Measurements from ENCODE around the gene COL9A3.

Gene COL9A3

DNA sequence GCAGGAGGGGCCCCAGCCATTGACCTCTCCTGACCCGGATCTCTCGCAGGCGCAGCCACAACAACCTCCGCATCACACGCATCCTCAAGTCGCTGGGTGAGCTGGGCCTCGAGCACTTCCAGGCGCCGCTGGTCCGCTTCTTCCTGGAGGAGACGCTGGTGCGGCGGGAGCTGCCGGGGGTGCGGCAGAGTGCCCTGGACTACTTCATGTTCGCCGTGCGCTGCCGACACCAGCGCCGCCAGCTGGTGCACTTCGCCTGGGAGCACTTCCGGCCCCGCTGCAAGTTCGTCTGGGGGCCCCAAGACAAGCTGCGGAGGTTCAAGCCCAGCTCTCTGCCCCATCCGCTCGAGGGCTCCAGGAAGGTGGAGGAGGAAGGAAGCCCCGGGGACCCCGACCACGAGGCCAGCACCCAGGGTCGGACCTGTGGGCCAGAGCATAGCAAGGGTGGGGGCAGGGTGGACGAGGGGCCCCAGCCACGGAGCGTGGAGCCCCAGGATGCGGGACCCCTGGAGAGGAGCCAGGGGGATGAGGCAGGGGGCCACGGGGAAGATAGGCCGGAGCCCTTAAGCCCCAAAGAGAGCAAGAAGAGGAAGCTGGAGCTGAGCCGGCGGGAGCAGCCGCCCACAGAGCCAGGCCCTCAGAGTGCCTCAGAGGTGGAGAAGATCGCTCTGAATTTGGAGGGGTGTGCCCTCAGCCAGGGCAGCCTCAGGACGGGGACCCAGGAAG, 4.5 kb upstream of the COL9A3 start:
- no peak for DNase-seq

DNA sequence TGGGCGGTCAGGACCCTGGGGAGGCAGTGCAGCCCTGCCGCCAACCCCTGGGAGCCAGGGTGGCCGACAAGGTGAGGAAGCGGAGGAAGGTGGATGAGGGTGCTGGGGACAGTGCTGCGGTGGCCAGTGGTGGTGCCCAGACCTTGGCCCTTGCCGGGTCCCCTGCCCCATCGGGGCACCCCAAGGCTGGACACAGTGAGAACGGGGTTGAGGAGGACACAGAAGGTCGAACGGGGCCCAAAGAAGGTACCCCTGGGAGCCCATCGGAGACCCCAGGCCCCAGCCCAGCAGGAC, 4.0 kb upstream of the COL9A3 start:
- no peak for DNase-seq

DNA sequence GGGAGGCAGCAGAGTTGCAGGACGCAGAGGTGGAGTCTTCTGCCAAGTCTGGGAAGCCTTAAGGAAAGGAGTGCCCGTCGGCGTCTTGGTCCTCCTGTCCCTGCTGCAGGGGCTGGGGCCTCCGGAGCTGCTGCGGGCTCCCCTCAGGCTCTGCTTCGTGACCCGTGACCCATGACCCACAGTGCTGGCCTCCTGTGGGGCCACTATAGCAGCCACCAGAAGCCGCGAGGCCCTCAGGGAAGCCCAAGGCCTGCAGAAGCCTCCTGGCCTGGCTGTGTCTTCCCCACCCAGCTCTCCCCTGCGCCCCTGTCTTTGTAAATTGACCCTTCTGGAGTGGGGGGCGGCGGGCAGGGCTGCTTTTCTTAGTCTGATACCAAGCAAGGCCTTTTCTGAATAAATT, 3.3 kb upstream of the COL9A3 start:
- no peak for DNase-seq

DNA sequence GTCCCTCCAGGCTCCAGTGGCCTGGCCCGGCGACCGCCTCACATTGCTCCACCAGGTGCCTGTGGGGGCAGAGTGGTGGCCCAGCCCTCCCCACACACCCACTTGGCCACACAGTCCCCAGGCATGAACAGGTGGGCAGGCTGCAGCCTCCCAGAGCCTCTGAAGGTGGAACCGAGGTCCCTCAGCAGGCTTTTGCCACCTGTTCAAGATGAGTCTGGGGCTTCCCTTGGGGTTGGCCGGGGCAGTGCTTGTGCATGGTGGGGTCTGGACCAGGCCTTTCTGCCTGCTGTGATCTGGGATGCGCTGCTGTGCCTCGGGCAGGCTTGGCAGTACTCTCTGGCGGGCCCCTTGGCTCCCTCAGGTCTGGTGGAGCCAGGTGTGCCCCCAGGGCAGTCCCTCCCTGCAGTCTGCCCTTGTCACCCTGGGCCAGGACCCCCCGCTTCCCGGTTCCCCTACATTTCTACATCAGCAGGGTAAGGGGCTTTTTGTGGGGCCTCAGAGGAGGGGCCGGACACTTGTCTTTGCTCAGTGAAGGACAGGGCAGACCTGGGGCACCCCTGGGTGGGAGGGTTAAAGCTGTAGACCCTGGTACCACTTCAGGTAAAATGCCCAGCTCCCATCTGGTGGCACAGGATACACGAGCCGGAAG, 2.7 kb upstream of the COL9A3 start:
- DNase-seq = no peak

DNA sequence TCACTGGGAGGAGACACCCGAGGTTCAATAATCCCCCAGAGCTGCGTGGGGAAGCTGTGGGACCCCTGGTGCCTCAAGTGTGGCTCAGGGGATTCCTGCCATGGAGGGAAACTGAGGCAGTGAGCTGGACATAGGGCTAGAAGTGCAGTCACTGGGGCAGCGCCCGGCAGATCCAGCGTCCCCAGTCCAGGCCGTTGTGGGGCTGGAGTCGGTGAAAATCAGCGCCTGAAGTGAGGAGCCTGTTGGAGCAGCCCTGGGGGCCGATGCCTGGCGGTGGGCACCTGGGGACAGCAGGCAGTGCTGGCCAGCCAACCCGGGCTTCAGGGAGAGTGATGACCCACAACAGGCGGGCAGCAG, 2.2 kb upstream of the COL9A3 start:
- no peak for DNase-seq

DNA sequence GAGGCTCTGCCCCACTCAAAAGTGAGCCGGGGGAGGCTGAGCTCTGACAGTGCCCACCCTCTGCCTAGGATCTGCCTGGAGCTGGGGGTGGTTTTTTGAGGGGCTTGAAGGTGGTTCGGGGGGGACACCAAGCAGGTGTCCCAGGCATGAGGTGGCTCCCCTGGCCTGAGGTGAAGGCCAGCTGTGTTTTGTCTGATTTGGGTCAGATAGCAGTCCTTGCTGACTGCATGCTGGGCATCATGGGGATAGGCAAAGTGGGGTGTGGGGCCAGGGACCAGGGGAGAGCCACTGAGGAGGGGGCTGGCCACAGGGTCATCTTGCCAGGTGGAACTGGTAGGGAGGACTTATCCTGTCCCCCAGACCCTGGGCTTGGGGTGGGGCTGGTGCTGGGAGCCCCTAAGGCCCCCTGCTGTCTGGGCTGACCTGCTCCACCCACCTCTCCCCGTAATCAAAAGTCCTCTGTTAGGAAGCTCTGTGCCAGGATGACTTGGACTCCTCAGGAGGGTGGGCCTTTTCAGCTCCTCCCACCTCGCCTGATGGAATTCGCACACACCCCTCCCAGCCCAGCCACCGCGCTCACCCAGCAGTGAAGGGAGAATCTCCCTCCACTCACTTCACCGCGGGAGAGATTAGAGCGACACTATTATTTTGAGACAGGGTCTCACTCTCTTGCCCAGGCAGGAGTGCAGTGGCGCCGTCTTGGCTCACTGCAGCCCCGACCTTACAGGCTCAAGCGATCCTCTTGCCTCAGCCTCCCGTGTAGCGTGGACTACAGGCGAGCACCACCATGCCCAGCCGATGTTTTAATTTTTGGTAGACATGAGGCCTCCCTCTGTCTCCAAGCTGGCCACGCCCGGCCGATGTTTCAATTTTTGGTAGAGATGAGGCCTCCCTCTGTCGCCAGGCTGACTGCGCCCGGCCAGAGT, 1.5 kb upstream of the COL9A3 start:
- peak; percentile 61 for DNase-seq

DNA sequence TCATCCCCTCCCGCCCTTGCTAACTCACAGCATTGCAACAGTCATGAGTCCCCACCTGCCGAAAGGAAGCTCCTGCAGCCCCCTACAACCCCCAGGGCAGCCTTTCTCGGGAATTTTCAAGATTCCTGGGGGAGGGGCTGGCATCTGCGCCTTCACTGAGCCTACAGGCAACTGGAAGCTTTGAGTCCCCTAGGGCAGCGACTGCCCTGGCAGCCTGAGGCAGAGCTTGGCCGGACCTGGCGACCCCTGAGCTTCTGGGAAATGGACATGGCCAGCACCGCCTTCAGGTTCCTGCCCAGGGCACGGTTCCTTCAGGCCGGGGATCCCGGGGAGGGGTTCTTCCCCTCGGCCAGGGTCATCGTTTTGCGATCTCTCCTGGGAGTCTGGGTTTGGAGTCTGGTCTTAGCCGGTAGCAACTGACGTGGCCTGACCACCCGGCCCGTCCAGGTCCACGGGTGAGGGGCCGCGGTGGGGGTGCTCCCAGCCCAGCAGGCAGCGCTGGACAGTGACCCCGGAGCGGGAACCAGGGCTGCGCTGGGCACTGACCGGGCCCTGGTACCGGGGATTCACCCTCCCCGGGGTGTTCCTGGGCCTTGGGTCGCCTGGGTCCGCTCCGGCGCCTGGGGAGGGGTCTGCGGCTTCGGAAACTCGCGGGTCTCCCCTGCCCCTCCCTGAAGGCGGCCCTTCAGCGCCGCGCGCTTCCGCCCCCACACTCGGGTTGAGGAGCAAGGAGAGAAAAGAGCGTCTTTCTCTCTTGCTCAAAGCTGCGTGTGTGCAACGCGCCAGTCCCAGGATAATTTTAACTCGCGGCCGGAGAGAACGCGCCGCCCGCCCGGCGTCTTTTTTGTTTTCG, 593 bp upstream of the COL9A3 start:
- no peak for DNase-seq

DNA sequence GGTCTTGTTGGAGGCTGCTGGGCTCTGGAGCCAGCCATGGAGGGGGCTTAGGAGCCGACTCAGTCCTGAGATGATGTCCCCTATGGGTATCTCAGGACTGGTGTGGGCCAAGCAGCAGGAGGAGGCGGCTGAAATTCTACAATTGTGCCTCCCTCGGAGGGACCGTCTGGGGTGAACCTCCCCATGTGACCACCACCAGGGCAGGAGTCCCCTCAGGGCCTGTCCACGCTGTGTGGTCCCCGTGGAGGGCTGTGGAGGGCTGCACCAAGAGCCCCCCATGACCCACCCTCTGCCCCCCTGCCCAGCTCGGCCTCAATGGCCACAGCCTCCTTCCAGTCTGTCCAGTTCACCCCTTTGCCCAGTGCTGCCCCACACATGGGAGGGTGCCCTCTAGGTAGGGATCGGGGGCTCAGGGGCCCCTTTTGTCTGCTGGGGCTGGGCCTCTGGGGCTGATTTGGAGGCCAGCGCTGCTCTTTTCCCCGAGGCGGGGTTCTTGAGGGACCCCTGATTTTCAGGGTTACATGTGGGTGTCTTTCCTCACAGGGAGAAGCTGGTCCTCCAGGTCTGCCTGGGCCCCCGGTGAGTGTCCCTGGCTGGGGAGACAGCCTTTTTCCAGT, 1.2 kb downstream of the COL9A3 start:
- no peak for DNase-seq

DNA sequence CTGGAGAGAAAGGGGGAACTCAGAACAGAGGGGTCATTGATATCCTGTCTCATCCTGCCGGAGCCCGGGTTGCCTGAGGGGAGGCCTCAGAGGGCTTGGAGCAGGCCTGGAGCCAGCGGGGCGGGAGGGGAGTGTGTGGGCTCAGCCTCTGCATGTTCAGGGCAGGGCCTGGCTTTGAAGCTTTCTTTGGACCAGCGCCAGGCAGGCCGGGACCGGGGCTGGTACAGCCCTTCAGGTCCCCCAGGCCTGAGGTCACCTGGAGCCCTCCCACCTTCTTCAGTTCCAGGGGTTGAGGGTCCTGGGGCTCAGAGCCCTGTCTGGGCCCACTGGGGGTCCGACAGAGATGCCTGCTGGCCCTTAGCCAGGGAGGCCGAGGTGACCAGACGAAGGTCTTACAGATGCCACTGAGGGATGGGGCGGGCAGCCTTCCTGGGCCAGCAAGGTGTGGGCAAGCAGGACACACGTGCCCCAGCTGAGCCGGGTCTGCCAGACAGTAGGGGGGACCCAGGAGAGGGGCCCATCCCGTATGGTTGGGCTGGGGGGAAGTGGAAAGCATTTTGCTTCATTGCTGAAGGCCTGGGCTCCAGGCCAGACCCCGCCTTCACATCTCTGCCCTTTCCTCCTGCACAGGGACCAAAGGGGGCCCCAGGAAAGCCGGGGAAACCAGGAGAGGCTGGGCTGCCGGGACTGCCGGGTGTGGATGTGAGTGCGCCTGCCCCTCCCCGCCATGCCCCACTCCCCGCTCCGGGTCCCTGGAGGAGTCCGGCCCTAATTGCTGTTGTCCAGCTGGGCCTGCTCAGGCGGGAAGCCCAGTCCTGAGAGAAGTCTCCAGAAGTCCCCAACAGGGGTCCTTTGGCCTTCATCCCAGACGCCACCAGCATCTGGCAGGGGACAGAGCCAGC, 2.0 kb downstream of the COL9A3 start:
- DNase-seq = peak; percentile 58

DNA sequence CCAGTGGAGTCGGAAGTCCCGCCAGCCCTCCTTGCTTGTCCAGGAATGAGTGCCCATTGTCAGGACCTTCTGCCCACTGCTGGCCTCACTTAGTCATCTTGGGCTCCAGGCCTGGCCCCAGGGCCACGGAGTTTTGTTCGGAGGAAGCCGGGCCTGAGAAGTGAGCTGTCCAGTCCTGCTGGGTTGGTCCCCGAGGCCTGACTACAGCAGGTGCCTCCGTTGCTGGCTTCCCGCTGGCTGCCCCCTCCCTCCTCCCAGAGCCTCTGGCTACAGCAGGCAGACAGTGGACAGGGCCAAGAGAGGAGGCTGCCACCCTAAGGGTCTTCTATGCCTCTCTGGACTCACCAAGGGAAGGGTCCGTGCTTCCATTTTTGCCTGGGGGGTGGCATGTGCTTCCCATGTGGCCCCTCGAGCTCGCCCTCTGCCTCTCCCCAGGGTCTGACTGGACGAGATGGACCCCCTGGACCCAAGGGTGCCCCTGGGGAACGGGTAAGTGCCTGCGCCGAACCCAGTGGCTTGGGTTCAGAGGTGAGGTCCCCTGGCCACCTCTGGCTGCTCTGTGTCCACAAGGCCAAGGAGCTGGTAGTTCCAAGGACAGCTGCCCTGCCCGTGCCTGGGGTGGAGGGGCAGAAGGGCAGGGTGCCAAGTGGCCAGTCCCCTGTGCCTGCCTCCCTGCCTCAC, 2.8 kb downstream of the COL9A3 start:
- DNase-seq = no peak

DNA sequence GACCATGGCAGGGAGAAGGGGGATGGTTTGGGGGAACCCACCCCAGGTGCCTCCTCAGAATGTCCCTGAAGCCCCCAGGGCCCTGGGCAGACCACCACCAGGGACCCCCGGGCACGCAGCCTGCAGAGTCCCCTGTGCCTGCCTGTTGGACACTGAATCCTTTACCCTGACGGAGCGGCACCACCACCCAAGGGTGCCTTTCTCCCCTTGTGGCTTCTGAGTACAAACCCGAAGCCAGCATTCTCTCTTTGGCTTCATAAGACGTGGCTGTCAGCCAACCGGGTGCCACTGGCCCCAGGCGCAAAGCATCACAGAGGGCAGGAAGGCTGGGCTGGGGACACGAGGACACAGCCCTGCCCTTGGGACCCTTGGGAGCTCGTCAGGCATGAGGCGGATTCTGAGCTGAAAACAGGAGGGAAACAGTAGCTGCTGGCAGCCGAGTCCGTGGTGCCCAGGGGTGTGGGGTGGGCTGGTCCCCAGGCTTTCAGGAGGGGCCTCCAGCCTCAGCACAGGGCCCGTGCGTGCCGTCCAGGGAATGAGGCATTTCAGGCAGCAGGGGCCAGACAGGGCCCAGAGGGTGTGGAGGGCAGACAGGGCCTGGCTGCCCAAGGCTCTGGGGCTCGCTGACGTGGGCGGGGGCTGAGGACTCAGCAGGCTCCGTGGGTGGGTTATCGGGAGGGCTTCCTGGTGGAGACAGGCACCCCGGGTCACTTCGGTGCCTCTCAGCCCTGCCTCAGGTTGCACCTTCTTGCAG, 3.5 kb downstream of the COL9A3 start:
- DNase-seq = no peak

DNA sequence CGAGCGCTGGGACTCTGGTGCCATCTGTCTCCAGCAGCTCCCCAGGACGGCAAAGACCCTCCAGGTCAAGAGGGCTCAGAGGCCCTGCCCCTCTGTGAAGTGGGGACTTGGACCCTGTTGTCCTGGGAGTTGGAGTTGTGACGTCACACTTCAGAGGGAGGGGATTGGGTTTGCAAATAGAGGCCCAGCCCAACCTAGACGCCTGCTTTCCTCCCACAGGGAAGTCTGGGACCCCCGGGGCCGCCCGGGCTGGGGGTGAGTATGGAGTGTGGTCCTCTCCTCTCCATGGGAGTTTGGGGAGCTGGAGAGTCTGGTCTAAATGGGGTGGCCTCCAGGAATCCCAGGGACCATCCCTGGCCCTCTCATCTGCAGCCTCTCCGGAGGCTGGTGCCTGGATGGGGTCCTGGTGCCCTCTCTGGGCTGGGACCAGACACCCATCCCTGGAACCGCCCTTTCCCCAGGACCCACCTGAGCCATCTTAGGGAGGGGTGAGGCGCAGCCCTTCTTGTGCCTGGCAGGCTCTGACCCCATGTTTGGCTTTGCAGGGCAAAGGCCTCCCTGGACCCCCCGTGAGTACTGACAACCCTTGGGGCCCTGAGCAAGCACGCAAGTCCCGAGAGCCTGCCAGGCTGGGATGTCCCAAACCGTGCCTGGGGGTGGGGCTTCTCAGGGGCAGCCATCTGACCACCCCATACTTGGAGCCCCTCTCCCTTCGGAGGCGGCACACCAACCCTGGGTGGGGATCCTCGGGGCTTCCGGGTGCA, 4.3 kb downstream of the COL9A3 start:
- no peak for DNase-seq

DNA sequence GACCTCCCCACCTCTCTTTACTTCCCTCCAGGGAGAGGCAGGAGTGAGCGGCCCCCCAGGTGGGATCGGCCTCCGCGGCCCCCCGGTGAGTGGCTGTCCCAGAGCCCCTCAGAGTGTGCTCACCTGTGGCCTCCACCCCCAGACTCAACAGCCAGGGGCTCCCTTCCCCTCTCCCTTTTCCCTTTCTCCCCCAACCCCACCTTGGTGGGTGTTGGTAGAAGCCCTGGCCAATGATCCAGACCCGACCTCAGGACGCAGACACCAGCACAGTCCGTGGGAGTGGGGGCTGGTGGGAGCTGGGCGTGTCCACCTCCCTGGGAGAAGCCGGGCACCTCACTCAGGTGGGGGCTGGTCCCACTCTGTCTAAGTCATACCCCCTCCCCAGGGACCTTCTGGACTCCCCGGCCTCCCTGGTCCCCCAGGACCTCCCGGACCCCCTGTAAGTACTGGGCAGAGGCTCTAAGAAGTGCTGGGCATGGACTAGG, 4.9 kb downstream of the COL9A3 start:
- DNase-seq = no peak

DNA sequence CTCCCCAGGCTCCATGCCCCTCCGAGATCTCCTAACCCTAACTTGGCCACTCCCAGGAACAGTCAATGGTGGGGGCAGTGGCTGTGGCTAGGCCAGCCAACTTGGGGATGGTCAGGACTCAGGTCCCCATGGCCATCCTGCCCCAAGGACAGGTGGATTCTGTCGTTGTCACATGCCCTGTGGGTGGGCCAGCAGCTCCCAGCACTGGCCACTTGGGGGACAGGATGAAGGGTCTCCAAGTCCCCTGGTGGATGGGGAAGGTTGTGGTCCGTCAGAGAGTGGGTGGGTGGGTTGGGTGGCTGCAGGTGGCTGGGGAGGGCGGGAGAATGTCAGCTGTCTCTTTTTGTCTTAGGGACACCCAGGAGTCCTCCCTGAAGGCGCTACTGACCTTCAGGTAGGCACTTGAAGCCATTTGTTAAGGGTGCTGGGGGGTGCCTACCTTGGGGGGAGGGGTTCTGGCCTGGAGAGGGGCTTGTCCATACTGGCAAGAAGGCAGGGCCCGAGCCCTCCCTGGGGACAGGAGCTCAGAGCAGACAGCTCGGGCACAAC, 5.5 kb downstream of the COL9A3 start:
- no peak for DNase-seq

DNA sequence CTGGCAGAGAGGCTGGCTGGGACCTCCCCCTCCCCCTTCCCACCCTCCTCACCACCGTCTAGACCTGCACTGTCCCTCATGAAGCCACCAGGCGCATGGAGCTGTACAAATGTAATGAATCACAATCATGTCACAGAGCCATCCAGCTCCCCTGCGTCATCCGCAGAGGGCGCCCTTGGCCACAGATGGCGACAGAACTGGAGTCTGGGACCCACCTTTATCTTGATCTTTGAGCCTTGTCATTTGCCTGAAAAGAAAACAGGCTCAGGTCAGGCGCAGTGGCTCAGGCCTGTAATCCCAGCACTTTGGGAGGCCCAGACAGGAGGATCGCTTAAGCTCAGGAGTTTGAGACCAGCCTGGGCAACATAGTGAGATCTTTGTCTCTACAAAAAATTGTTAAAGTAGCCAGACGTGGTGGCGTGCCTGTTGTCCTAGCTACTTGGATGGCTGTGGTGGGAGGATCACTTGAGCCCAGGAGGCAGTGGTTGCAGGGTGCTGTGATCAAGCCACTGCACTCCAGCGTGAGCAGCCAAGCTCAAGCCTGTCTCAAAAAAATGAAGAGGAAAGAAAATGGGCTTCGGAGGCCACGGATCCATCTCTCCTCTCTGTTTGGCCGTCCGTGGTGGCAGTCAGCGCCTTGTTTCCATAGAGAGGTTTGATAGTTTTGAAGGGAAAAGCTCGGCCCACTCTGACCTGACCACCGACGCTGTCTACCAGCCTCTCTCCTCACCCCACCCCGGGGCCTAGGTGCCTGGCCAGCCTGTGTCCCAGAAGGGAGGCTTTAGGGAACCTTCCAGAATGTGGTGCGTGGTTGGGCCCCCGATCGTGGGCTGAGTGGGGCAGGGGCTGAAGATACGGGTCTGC, 6.2 kb downstream of the COL9A3 start:
- peak; percentile 53 for DNase-seq

DNA sequence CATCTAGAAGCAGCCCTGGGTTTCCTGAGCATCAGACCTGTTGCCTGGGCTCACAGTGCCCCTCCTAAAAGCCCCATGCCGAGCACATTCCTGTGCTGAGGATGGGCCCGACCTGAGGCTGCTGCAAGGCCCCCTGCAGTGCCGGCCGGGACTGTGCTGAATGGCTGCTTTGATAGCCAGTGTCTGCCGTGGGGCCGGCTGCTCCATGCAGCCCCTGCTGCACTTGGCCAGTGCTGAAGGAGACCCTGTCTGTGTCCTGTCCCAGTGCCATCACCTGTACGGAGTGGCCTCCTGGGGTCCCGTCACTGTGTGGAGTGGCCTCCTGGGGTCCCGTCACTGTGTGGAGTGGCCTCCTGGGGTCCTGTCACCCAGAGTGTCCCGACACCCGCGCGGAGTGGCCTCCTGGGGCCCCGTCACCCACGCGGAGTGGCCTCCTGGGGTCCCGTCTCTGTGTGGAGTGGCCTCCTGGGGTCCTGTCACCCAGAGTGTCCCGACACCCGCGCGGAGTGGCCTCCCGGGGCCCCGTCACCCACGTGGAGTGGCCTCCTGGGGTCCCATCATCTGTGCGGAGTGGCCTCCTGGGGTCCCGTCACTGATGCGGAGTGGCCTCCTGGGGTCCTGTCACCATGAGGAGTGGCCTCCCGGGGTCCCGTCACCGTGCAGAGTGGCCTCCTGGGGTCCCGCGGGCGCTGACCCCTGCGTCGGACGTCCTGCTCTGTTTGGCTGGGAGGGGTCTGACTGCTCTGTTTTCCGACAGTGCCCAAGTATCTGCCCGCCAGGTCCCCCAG, 7.0 kb downstream of the COL9A3 start:
- DNase-seq = no peak

Measured in fibroblast of skin of back (primary cell).